PC-3 (cell line): Measurements from ENCODE around the gene CRYAA.

Source experiments
- EZH2 ChIP-seq: fragments of 300-600 bp; sonication (generic); IDR thresholded peaks from one replicate; pipeline ENCODE4 v1.6.1; 2017; ENCODE audit warnings: antibody characterized with exemption, mild to moderate bottlenecking, low read length; ENCODE audit not compliant: unreplicated experiment
- EZH2phosphoT487 ChIP-seq: fragments of 300-600 bp; sonication (generic); IDR thresholded peaks from 2 replicates; pipeline ENCODE4 v1.6.1; 2018; ENCODE audit warnings: mild to moderate bottlenecking, antibody characterized with exemption, low read length, borderline replicate concordance
- TF ChIP-seq, protein P1 (sequence below): fragments of 300-600 bp; sonication (generic); conservative IDR thresholded peaks from 2 replicates; pipeline ENCODE4 v1.5.1; 2017; ENCODE audit warnings: antibody characterized with exemption, low read depth, mild to moderate bottlenecking, low read length

DNA sequence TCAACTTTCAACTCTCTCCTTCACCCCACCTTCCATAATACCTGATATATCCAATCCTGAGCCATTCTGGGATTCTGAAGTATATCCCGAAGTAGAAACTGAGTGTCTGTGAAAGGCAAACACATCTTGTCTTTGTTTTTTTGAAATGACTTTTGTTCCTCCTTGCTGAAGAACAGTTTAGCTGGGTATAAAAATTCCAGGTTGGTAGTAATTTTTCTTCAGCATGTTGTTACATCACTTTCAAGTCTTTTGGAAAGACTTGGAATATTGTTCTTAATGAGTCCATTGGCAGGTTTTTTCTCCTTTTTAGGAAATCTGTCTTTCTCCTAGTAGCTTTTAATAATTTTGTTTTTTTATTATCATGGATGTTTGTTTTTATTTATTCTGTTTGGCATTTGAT is 32.7 kb downstream of the CRYAA start:
- TF ChIP-seq, protein P1, sequence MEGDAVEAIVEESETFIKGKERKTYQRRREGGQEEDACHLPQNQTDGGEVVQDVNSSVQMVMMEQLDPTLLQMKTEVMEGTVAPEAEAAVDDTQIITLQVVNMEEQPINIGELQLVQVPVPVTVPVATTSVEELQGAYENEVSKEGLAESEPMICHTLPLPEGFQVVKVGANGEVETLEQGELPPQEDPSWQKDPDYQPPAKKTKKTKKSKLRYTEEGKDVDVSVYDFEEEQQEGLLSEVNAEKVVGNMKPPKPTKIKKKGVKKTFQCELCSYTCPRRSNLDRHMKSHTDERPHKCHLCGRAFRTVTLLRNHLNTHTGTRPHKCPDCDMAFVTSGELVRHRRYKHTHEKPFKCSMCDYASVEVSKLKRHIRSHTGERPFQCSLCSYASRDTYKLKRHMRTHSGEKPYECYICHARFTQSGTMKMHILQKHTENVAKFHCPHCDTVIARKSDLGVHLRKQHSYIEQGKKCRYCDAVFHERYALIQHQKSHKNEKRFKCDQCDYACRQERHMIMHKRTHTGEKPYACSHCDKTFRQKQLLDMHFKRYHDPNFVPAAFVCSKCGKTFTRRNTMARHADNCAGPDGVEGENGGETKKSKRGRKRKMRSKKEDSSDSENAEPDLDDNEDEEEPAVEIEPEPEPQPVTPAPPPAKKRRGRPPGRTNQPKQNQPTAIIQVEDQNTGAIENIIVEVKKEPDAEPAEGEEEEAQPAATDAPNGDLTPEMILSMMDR, result no peak
- TF ChIP-seq EZH2 (no peak), EZH2phosphoT487 (no peak)
